ENCODE results near the gene LSR. TPM values are rescaled to one million over a fixed set of nuclear protein-coding genes. Genes with fewer than 3 reads are reported as not detected.

LSR gene
- total and polyA plus RNA-seq, 5 experiments from 2014 or later = 36.7 to 106 (median 59.9) TPM

DNA sequence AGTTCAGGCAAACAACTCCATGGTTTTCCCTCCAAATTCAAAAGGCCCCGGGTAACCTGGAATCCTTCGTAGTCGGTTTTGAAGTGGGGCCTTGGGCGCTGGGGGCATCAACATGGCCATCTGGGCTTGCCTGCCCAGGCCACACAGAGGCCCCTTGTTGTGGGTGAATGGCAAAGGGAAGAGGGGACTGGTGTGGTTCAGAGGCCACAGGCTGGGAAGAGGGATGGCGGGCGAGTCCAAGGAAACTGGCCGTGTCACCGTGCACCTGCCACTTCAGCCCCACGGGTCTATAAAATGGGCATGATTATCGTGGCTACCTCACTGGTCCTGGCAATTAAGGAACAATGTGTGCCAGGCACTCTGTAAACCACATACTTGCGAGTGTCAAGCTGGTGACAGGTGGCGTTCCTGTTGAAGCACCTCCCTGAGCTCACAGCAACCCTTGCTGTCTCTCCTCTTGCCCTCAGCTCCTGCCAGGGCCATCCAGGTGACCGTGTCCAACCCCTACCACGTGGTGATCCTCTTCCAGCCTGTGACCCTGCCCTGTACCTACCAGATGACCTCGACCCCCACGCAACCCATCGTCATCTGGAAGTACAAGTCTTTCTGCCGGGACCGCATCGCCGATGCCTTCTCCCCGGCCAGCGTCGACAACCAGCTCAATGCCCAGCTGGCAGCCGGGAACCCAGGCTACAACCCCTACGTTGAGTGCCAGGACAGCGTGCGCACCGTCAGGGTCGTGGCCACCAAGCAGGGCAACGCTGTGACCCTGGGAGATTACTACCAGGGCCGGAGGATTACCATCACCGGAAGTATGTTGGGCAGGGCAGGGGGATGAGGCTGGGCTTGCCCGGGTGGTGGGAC, 1.3 kb downstream of the LSR start:
- POLR2A ChIA-PET = interaction anchor here (0.7 to 9.5 kb wide), 9 partner anchors 8 to 203 kb away, joined by 3 to 91 read pairs (median 5); partner anchors contain the start of genes FXYD5 and USF2
- Mint-ChIP-seq H3K36me3 (peaks cover 0 to 53% (median 5%) of the 10 kb centered on the region in 3 donors), H3K4me3 (peak overlapping the region; percentile 93 to 98 (median 94)), H3K9me3 (no peaks in the 10 kb centered on the region), H3K27ac (peak overlapping the region; percentile 89 to 99 (median 98)), H3K4me1 (peaks cover 28 to 57% (median 47%) of the 10 kb centered on the region in 4 donors), H3K27me3 (peaks cover 0 to 2% (median 0%) of the 10 kb centered on the region in 5 donors)
- ATAC-seq (no peak), DNase-seq (peak in 1 of 10 donors; percentile 16)

DNA sequence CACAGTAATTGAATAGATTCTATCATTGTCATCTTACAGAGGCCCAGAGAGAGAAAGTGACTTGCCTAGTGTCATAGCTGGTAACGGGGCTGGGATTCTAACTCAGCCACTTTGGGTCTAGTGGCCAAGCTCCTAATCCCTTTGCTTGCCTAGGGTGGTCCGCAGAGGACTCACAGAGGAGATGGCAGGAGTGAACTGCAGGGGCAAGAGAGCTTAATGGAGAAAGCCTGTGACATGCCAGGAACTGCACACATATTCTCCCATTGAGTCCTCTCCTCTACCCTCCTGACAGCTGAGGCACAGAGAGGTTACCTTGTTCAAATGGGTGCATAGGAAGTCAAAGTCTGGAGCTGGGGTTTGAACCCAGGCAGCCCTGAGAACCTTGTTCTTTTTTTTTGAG, 2.7 kb downstream of the LSR start:
- H3K36me3 Mint-ChIP-seq = peaks cover 0 to 60% (median 5%) of the 10 kb centered on the region in 3 donors
- H3K27me3 Mint-ChIP-seq = peaks cover 0 to 2% (median 0%) of the 10 kb centered on the region in 5 donors
- POLR2A ChIA-PET = interaction anchor here (0.9 to 9.5 kb wide), 9 partner anchors 9 to 97 kb away, joined by 3 to 91 read pairs (median 5); partner anchors contain the start of genes FXYD5 and USF2
- peaks cover 30 to 67% (median 56%) of the 10 kb centered on the region in 4 donors for H3K4me1 Mint-ChIP-seq
- ATAC-seq (no peak), DNase-seq (no peak)
- peak overlapping the region in 7 of 10 donors; percentile 18 to 99 (median 75) for H3K27ac Mint-ChIP-seq
- peak overlapping the region in 7 of 10 donors; percentile 26 to 97 (median 84) for H3K4me3 Mint-ChIP-seq
- no peaks in the 10 kb centered on the region for H3K9me3 Mint-ChIP-seq

DNA sequence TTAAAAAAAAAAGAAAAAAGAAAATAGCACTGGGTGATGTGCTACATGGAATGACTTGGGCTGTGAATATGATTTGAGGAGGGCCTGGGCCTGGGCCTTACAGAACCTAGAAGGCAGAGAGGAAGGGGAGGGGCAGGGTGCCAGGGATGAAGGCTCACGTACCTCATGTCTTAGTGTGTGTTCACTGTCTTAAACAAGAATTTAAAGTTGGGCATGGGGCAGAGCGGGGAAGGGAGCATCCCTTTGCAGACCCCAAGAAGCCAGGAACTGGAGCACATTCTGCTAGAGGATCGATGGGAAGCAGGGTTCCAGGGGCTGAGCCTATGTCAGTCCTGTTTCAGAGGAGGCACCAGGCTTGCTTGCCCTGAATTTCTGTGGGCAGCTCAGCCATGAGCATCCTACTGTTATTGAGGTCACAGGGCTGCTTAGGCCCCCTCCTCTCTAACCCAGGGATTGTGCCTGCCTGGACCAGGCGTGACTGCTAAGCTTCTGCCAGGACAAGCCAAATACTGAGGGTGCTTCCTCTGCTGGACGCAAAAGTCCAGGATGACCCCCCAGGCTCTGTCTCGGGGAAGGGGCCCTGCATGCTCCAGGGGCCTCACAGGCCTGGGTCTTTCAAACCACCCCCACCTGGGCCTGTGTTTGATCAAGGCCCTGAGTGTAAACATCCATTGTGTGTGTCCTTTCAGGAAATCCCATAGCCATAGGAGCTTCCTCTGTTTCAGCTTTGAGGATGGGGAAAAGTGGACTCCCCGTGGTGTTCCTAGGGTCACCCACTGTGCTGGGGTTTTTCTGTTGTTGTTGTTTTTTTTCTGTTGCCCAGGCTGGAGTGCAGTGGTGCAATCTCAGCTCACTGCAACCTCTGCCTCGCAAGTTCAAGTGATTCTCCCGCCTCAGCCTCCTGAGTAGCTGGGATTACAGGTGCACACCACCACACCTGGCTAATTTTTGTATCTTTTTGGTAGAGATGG, 4.8 kb downstream of the LSR start:
- Mint-ChIP-seq H3K4me1 (peaks cover 37 to 74% (median 64%) of the 10 kb centered on the region in 4 donors), H3K27me3 (peaks cover 0 to 2% (median 0%) of the 10 kb centered on the region in 5 donors), H3K36me3 (peaks cover 0 to 60% (median 5%) of the 10 kb centered on the region in 3 donors), H3K9me3 (no peaks in the 10 kb centered on the region), H3K27ac (peak overlapping the region in 6 of 10 donors; percentile 18 to 67 (median 36)), H3K4me3 (peak overlapping the region in 1 of 10 donors; percentile 28)
- DNase-seq (peak in 1 of 10 donors; percentile 0), ATAC-seq (no peak)
- POLR2A ChIA-PET = interaction anchor here (0.8 to 9.5 kb wide), 3 partner anchors 13 to 101 kb away, joined by 4 to 91 read pairs (median 5); partner anchors contain the start of gene USF2

DNA sequence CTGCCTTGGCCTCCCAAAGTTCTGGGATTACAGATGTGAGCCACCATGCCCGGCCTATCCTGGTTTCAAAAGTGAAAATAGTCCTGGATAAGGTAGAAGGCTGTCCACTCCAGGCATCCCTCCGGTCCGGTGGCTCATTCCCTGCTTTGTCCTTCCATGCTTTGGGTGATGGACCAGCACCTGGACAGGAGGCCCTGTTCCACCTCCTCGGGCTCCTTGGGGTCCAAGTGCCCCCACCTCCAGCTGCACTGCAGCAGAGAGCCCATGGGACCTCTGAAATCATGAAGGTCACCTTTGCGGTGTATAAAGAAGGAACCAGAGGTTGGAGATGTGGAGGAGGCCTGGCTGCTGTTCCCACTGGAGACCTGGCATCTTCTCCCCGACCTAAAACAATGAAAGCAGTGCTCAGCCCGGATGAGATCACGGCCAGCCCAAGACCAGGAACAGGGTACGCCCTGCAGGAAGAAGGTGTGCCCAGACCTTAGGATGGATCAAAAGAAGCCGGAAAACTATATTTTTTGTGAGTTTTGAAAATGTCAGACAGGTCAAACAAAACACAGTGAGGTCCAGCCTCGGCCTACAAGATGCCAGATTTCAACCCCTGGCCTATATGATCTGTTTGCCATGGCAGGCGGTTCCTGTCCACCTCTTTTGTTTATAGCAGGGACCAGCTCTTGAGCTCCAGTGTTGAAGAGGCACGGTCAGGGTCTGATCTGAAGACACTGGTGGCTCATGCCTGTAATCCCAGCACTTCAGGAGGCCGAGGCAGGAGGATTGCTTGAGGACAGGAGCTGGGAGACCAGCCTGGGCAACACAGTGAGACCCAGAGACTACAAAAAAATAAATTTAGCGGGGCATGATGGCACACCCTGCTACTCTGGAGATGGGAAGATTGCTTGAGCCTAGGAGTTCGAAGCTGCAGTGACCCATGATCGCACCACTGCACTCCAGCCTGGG, 5.8 kb downstream of the LSR start:
- POLR2A ChIA-PET = interaction anchor here (9.5 kb wide), 1 partner anchor 12 kb away, joined by 91 read pairs; the partner anchor contains the start of gene USF2
- ATAC-seq = no peak
- Mint-ChIP-seq H3K27me3 (peaks cover 0 to under 1% (median 0%) of the 10 kb centered on the region in 5 donors), H3K36me3 (peaks cover 0 to 58% (median 3%) of the 10 kb centered on the region in 3 donors), H3K9me3 (no peaks in the 10 kb centered on the region), H3K4me1 (peaks cover 35 to 66% (median 54%) of the 10 kb centered on the region in 4 donors), H3K4me3 (no peak overlapping the region), H3K27ac (peak overlapping the region in 9 of 10 donors; percentile 4 to 66 (median 34))
- peak in 1 of 10 donors; percentile 0 for DNase-seq

DNA sequence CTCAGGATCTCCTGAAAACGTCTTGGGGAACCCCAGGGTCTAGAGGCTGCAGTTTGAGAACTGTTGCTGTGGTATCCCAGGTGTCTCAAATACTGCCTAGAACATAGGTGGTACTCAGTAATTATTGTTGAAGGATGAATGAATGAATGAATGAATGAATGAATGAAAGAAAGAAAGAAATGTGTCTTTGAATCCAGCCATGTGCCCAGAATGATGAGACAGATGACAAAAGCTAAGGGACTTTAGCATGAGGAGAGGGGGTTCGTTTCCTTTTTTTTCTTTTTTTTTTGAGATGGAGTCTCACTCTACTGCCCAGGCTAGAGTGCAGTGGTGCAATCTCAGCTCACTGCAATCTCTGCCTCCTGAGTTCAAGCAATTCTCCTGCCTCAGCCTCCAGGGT, 7.8 kb downstream of the LSR start:
- POLR2A ChIA-PET = interaction anchor here (1.1 to 9.5 kb wide), 4 partner anchors 10 to 115 kb away, joined by 3 to 91 read pairs (median 4); partner anchors contain the start of gene USF2
- ATAC-seq (no peak), DNase-seq (no peak)
- Mint-ChIP-seq H3K4me1 (peaks cover 26 to 54% (median 42%) of the 10 kb centered on the region in 4 donors), H3K36me3 (peaks cover 0 to 49% (median 3%) of the 10 kb centered on the region in 3 donors), H3K4me3 (peak overlapping the region in 1 of 10 donors; percentile 42), H3K27ac (peak overlapping the region in 6 of 10 donors; percentile 26 to 75 (median 42)), H3K9me3 (no peaks in the 10 kb centered on the region), H3K27me3 (no peaks in the 10 kb centered on the region)

DNA sequence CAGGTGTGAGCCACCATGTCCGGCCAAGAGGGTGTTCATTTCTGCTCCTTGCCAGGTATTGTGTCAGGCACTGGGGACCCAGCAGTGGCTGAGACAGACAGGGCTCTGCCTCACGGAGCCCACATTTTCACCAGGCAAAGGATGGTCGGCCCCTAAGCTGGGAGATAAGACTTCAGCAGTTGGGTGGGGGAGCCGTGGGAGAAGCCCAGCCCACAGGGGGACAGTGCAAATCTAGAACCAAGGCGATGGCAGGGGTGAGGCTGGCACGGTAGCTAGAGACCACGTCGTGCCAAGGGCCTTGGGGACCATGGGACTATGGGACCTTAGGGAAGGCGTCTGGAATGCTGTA, 8.3 kb downstream of the LSR start:
- Mint-ChIP-seq H3K36me3 (peaks cover 0 to 47% (median 2%) of the 10 kb centered on the region in 3 donors), H3K4me3 (peak overlapping the region in 3 of 10 donors; percentile 18 to 42 (median 23)), H3K4me1 (peaks cover 25 to 52% (median 39%) of the 10 kb centered on the region in 4 donors), H3K27me3 (no peaks in the 10 kb centered on the region), H3K27ac (peak overlapping the region in 9 of 10 donors; percentile 31 to 88 (median 84)), H3K9me3 (no peaks in the 10 kb centered on the region)
- DNase-seq = peak in 1 of 10 donors; percentile 16
- POLR2A ChIA-PET = interaction anchor here (0.6 to 9.5 kb wide), 6 partner anchors 9 to 116 kb away, joined by 3 to 91 read pairs (median 3); partner anchors contain the start of gene USF2
- no peak for ATAC-seq

DNA sequence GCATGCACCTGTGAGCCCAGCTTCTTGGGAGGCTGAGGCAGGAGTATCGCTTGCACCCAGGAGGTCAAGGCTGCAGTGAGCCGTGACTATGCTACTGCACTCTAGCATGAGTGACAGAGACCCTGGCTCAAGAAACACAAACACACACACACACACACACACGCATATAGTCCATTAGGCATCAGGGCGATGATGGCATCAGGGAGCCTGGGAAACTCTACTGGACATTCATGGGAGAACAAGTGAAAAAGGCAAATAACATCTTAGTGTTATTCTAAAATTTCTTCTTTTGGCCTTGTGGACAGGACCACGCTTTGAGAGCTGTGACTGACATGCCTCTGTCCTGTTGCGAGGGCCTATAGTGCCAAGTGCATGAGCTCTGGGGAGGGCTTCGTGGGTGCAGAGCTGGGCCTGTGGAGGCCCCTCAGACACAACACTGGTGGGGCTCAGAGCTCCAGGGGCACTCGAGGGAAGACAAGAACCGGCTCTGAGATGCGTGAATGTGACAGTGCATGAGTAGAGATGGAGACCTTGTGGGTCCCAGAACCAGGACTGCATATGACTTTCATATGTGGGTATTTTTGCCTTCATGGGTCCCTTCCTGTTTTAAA, 12.0 kb downstream of the LSR start:
- ATAC-seq = no peak
- H3K27me3 Mint-ChIP-seq = no peaks in the 10 kb centered on the region
- H3K4me1 Mint-ChIP-seq = peaks cover 26 to 52% (median 43%) of the 10 kb centered on the region in 4 donors
- H3K36me3 Mint-ChIP-seq = peaks cover 0 to 32% (median 0%) of the 10 kb centered on the region in 3 donors
- H3K9me3 Mint-ChIP-seq = no peaks in the 10 kb centered on the region
- POLR2A ChIA-PET = interaction anchor here (0.6 to 2.1 kb wide), 5 partner anchors 10 to 119 kb away, joined by 3 to 9 read pairs (median 6); no protein-coding TSS in a partner anchor
- peak in 1 of 10 donors; percentile 12 for DNase-seq
- peak overlapping the region in 8 of 10 donors; percentile 39 to 74 (median 54) for H3K27ac Mint-ChIP-seq
- H3K4me3 Mint-ChIP-seq = no peak overlapping the region

DNA sequence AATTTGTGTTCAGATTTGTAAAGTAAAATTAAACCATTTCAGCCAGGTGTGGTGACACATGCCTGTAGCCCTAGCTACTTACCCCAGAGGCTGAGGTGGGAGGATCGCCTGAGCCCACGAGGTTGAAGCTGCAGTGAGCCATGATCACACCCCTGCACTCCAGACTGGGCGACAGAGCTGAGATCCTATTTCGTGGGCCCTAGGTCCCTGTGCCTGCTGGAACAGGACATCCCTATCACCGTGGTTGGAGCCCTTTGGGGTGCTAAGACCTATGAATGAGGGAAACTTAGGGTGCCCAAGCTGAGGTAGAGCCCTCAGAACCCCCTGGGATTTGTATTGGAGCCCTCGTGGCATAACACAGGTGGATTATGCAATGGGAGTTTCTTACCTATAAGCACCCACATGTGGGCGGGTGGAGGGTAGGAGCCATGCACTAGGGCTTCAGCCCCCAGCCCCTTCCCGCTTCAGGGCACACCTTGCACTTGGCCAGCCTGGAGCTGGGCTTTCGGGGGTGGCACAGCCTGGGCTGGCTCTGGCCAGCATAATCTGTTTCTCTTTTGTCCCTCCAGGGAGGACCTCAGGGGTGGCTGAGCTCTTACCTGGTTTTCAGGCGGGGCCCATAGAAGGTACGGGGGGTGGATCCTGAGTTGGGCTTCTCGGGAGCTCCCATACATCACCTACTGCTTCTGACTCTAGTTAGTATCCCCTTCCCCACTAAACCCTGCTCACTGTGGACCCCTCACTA, 12.7 kb downstream of the LSR start:
- peaks cover 0 to 35% (median 0%) of the 10 kb centered on the region in 3 donors for H3K36me3 Mint-ChIP-seq
- H3K27me3 Mint-ChIP-seq = no peaks in the 10 kb centered on the region
- POLR2A ChIA-PET = interaction anchor here (0.6 to 2.1 kb wide), 6 partner anchors 11 to 220 kb away, joined by 3 to 9 read pairs (median 4); no protein-coding TSS in a partner anchor
- H3K9me3 Mint-ChIP-seq = no peaks in the 10 kb centered on the region
- H3K4me1 Mint-ChIP-seq = peaks cover 28 to 56% (median 47%) of the 10 kb centered on the region in 4 donors
- ATAC-seq (no peak), DNase-seq (peak in 2 of 10 donors; percentile 12 to 35)
- H3K27ac Mint-ChIP-seq = peak overlapping the region in 6 of 10 donors; percentile 29 to 68 (median 59)
- no peak overlapping the region for H3K4me3 Mint-ChIP-seq

DNA sequence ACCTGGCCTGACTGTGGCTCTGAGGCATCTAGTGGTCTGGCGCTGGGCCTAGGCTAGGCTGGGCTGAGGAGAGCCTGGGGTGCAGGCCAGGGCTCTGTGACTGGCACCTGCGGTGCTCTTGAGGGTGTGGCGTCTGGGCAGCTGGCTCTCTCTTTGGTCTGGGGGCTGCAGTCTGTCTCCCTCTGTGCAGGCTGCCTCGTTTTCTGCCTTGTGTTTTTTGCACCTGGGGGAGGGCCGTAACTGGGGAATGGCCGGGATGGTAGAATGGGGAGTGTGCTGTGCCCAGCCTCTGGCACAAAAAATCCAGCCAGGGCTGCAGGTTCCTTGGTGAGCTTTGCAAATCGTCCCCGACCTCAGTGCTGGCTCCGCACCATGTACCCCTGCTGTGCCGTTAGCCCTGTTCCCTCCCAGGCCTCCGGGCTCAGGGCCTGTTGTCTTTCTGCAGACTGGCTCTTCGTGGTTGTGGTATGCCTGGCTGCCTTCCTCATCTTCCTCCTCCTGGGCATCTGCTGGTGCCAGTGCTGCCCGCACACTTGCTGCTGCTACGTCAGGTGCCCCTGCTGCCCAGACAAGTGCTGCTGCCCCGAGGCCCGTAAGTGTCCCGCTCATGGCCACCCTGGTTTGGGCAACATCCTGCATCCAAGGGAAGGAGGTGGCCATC, 13.4 kb downstream of the LSR start:
- ATAC-seq = no peak
- Mint-ChIP-seq H3K27ac (peak overlapping the region in 8 of 10 donors; percentile 55 to 72 (median 61)), H3K27me3 (no peaks in the 10 kb centered on the region), H3K4me1 (peaks cover 23 to 52% (median 42%) of the 10 kb centered on the region in 4 donors), H3K4me3 (no peak overlapping the region), H3K36me3 (peaks cover 0 to 35% (median 0%) of the 10 kb centered on the region in 3 donors), H3K9me3 (no peaks in the 10 kb centered on the region)
- POLR2A ChIA-PET = interaction anchor here (0.6 to 7.7 kb wide), 6 partner anchors 8 to 220 kb away, joined by 3 to 91 read pairs (median 3); no protein-coding TSS in a partner anchor
- DNase-seq = peak in 2 of 10 donors; percentile 4 to 54
